GM19467 (cell line): Measurements from ENCODE around the gene OPHN1.
A peak's percentile ranks its signal among the peaks of the same experiment; 100 is the strongest.

Experiments
- ATAC-seq: cut with Tn5 transposase; IDR thresholded peaks from one replicate; pipeline ENCODE4 v1.9.1; 2021; ENCODE audit warnings: mild to moderate bottlenecking, moderate library complexity; ENCODE audit not compliant: unreplicated experiment

The OPHN1 gene, protein sequence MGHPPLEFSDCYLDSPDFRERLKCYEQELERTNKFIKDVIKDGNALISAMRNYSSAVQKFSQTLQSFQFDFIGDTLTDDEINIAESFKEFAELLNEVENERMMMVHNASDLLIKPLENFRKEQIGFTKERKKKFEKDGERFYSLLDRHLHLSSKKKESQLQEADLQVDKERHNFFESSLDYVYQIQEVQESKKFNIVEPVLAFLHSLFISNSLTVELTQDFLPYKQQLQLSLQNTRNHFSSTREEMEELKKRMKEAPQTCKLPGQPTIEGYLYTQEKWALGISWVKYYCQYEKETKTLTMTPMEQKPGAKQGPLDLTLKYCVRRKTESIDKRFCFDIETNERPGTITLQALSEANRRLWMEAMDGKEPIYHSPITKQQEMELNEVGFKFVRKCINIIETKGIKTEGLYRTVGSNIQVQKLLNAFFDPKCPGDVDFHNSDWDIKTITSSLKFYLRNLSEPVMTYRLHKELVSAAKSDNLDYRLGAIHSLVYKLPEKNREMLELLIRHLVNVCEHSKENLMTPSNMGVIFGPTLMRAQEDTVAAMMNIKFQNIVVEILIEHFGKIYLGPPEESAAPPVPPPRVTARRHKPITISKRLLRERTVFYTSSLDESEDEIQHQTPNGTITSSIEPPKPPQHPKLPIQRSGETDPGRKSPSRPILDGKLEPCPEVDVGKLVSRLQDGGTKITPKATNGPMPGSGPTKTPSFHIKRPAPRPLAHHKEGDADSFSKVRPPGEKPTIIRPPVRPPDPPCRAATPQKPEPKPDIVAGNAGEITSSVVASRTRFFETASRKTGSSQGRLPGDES

GRCh38 chrX:68433155-68433980, at the start of gene OPHN1:
OPHN1 (minus strand) TSS chrX:68433495; CDS start chrX:68433020, 475 bp downstream.
- no peak for ATAC-seq

DNA sequence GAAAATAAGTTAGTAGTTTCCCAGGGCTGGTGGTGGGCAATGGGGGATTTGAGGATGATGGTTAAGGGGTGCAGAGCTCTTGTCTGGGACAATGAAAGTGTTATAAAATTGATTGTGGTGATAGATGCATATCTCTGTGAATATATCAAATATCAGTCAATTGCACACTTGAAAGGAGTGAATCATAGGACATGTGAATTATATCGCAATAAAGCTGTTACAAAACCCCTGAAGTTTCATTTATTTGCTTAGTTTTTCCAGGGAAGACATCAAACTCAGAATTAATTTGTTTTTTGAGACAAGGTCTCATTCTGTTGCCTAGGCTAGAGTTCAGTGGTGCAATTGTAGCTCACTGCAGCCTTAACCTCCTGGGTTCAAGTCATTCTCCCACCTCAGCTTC, 47.7 kb upstream of the OPHN1 start:
- ATAC-seq: no peak

- ATAC-seq: no peak
These were observed 31.5 kb upstream of the OPHN1 start for GRCh38 chrX:68464796-68465195.

- ATAC-seq: no peak
These were observed 30.6 kb upstream of the OPHN1 start for GRCh38 chrX:68463880-68464279.

- peak; percentile 69 for ATAC-seq
These were observed 29.4 kb upstream of the OPHN1 start for GRCh38 chrX:68462653-68463052.

DNA sequence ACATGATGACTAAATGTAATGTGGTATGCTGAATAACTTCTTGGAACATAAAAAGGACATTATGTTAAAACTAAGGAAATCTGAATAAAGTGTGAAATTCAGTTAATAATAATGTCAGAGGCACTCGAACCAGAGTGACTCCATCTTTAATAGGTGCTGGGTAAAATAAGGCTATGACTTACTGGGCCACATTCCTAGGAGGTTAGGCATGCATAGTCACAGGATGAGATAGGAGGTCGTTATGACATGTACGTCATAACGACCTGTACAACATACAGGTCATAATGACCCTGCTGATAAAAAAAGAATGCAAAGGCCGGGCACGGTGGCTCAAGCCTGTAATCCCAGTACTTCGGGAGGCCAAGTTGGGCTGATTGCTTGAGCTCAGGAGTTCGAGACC, 28.9 kb upstream of the OPHN1 start:
- no peak for ATAC-seq

GRCh38 chrX:68461576-68461975, 28.3 kb upstream of the OPHN1 start:
- no peak for ATAC-seq

- ATAC-seq: no peak
These were observed 27.8 kb upstream of the OPHN1 start for GRCh38 chrX:68461093-68461492.

GRCh38 chrX:68455151-68455510, 21.8 kb upstream of the OPHN1 start:
- ATAC-seq: no peak

DNA sequence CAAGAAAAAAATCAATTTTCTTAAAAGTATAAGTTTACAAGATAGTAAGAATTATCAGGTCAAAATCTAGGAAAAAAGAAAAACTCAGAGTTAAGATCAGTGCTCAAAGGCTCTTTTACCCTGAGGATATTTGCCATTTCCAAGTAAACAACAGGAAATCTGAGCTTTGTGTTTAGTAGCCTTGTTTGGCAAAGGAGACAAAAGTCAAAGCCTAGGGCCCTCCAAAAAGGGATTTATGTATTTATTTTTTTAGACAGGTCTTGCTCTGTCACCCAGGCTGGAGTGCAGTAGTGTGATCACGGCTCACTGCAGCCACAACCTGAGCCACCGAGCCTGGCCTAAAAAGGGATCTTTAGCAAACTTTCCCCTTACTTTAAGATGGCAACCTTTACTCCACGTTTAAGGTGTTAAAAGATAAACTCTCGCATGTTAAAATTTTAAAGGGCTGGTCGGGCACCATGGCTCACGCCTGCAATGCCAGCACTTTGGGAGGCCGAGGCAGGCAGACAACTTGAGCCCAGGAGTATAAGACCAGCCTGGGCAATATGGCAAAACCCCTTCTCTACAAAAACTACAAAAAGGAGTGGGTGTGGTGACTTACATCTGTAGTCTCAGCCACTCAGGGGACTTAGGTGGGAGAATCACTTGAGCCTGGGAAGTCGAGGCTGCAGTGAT, 21.3 kb upstream of the OPHN1 start:
- no peak for ATAC-seq

DNA sequence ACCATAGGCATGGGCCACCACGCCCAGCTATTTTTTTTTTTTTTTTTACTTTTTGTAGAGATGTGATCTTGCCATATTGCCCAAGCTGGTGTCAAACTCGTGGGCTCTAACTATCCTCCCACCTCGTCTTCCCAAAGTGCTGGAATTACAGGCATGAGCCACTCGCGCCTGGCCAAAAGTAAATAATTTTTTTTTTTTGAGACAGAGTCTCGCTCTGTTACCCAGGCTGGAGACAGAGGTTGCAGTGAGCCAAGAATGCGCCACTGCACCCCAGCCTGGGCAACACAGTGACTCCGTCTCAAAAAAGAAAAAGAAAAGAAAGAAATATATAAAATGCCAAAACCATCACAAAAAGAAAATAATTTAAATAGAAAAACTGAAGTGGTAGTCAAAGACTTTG, 18.4 kb upstream of the OPHN1 start:
- ATAC-seq: no peak

- ATAC-seq: peak; percentile 66
These were observed 10.0 kb upstream of the OPHN1 start for GRCh38 chrX:68443155-68443868.

- no peak for ATAC-seq
These were observed 7.6 kb upstream of the OPHN1 start for GRCh38 chrX:68440940-68441339.

GRCh38 chrX:68440442-68440841, 7.1 kb upstream of the OPHN1 start:
- no peak for ATAC-seq

GRCh38 chrX:68439341-68439740, 6.0 kb upstream of the OPHN1 start:
- ATAC-seq: no peak

DNA sequence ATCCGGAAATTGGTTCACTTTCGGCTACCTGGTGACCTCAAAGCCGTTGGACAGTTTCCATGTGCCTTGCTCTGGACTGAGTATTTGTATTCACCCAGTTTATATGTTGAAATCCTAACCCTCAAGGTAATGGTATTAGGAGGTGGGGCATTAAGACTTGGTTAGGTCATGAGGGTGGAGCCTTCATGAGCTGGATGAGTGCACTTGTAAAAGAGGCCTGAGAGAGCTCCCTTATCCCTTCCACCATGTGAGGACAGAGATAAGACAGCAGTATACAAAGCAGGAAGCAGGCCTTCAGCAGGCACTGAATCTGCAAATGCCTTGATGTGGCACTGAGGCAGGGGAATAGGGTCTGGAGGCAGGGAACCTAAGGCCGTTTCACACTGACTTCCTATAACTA, 5.3 kb upstream of the OPHN1 start:
- no peak for ATAC-seq

DNA sequence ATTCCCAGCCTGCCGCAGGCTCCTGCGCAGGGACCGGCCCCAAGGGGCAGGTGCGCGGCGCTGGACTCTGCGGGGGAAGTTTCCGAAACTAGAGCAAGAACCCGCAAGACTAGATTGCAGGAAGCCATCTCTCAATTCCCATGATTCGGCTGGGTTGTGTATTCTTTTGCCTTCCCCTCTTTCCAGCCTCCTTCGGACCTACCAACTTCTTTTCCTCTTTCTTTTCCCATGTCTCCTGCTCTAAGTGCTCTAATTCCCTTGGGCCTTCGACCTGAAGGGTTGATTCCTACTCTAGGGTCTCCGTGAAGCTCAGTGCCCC, 645 bp upstream of the OPHN1 start:
- no peak for ATAC-seq

DNA sequence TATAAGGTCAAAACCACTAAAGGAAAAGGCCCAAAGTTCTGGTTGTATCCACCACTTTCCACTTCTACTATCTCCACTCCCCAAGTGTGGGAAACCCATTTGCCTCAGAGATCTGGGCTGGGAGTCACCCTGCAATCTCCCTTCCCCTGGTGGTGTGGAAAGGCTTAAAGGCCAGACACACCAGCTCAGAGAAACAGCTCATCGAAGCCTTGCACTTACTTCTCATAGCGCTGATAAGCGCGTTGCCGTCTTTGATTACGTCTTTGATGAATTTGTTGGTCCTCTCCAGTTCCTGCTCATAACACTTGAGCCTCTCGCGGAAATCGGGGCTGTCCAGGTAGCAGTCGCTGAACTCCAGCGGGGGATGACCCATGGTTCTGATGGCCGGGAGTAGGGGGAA, 647 bp downstream of the OPHN1 start:
- ATAC-seq: no peak

GRCh38 chrX:68431836-68432235, 1.5 kb downstream of the OPHN1 start:
- no peak for ATAC-seq

- ATAC-seq: no peak
These were observed 4.1 kb downstream of the OPHN1 start for GRCh38 chrX:68429216-68429615.
